GM19463 (cell line): ENCODE measurements around the gene RHOB.
A peak's percentile ranks its signal among the peaks of the same experiment; 100 is the strongest.
"Not testable (repeated sequence)": the region's sequence is repeated elsewhere in the genome, so short reads cannot be mapped to it uniquely, and the experiment has no call there.

Experiments used
- ATAC-seq: cut with Tn5 transposase; IDR thresholded peaks from one replicate; pipeline ENCODE4 v1.9.1; 2021; ENCODE audit warnings: mild to moderate bottlenecking, moderate library complexity; ENCODE audit not compliant: unreplicated experiment

Gene RHOB

GRCh38 chr2:20451761-20452499, 5.1 kb downstream of the RHOB start:
- no peak for ATAC-seq

GRCh38 chr2:20452551-20452950, 5.7 kb downstream of the RHOB start:
- ATAC-seq: no peak

GRCh38 chr2:20453087-20453486, 6.2 kb downstream of the RHOB start:
- ATAC-seq: no peak

- ATAC-seq: no peak
These were observed 7.4 kb downstream of the RHOB start for GRCh38 chr2:20454036-20454981.

- ATAC-seq: no peak
These were observed 8.3 kb downstream of the RHOB start for GRCh38 chr2:20455076-20455587.

GRCh38 chr2:20456116-20456571, 9.3 kb downstream of the RHOB start:
- no peak for ATAC-seq

- peak; percentile 91 for ATAC-seq
These were observed 10.0 kb downstream of the RHOB start for GRCh38 chr2:20456636-20457426.

GRCh38 chr2:20457661-20458630, 11.1 kb downstream of the RHOB start:
- no peak for ATAC-seq

GRCh38 chr2:20458737-20459484, 12.0 kb downstream of the RHOB start:
- not testable (repeated sequence) for ATAC-seq

- ATAC-seq: no peak
These were observed 19.0 kb downstream of the RHOB start for GRCh38 chr2:20465716-20466394.

GRCh38 chr2:20467789-20468548, 21.1 kb downstream of the RHOB start:
- ATAC-seq: no peak

- no peak for ATAC-seq
These were observed 22.0 kb downstream of the RHOB start for GRCh38 chr2:20468549-20469500.

- no peak for ATAC-seq
These were observed 22.7 kb downstream of the RHOB start for GRCh38 chr2:20469595-20469994.

- ATAC-seq: no peak
These were observed 23.3 kb downstream of the RHOB start for GRCh38 chr2:20470211-20470610.

GRCh38 chr2:20471148-20471547, 24.3 kb downstream of the RHOB start:
- no peak for ATAC-seq

- ATAC-seq: no peak
These were observed 25.2 kb downstream of the RHOB start for GRCh38 chr2:20471902-20472559.
